GM23338 (cell line): ENCODE measurements around the gene PRRX1. TPM values are rescaled to one million over a fixed set of nuclear protein-coding genes. Genes with fewer than 3 reads are reported as not detected.

Experiments
- ATAC-seq: fragments of 200-7000 bp; cut with Tn5 transposase; 3 replicates; pipeline ENCODE4 v1.9.1; 2020
- DNase-seq: peaks from one replicate; pipeline ENCODE4 v3.0.0-alpha.2; 2015; ENCODE audit warnings: low spot score
- H2AFZ ChIP-seq: fragments of 200-600 bp; sonication (generic); 2 replicates; pipeline ENCODE4 v1.8.0; 2016; ENCODE audit warnings: antibody characterized with exemption, mild to moderate bottlenecking, moderate library complexity
- H3F3A ChIP-seq: fragments of 200-600 bp; sonication (generic); replicated peaks from 2 replicates; pipeline ENCODE4 v1.8.0; 2017; ENCODE audit warnings: antibody characterized with exemption, mixed run types, low read depth
- H3K27ac ChIP-seq: fragments of 200-600 bp; sonication (generic); 2 replicates; pipeline ENCODE4 v1.6.1; 2016; ENCODE audit warnings: low read depth
- H3K27me3 ChIP-seq: fragments of 200-600 bp; sonication (generic); 2 replicates; pipeline ENCODE4 v1.8.0; 2016; ENCODE audit warnings: mild to moderate bottlenecking, mixed run types, moderate library complexity; ENCODE audit not compliant: insufficient read depth
- H3K36me3 ChIP-seq: fragments of 200-600 bp; sonication (generic); 2 replicates; pipeline ENCODE4 v1.8.0; 2016; ENCODE audit warnings: mild to moderate bottlenecking; ENCODE audit not compliant: insufficient read depth
- H3K4me1 ChIP-seq: fragments of 200-600 bp; sonication (generic); 2 replicates; pipeline ENCODE4 v1.8.0; 2016; ENCODE audit warnings: mild to moderate bottlenecking, moderate library complexity; ENCODE audit not compliant: insufficient read depth
- H3K4me2 ChIP-seq: fragments of 200-600 bp; sonication (generic); 2 replicates; pipeline ENCODE4 v1.7.1; 2017; ENCODE audit warnings: mixed run types
- H3K4me3 ChIP-seq: fragments of 200-600 bp; sonication (generic); 2 replicates; pipeline ENCODE4 v1.6.1; 2016; ENCODE audit warnings: mixed run types
- H3K79me2 ChIP-seq: fragments of 200-600 bp; sonication (generic); replicated peaks from 2 replicates; pipeline ENCODE4 v1.8.0; 2017; ENCODE audit warnings: mild to moderate bottlenecking; ENCODE audit not compliant: insufficient read depth
- H3K9me2 ChIP-seq: fragments of 200-600 bp; sonication (generic); 2 replicates; pipeline ENCODE4 v1.8.0; 2017; ENCODE audit not compliant: insufficient read depth
- H4K20me1 ChIP-seq: fragments of 200-600 bp; sonication (generic); replicated peaks from 2 replicates; pipeline ENCODE4 v1.8.0; 2017; ENCODE audit warnings: mild to moderate bottlenecking; ENCODE audit not compliant: insufficient read depth
- H3K27ac Mint-ChIP-seq: 2 replicates; pipeline ENCODE4 v1.8.0; 2020; ENCODE audit warnings: inconsistent platforms, mild to moderate bottlenecking, moderate library complexity, mixed read lengths
- H3K27me3 Mint-ChIP-seq: 3 replicates; pipeline ENCODE4 v1.8.0; 2022; ENCODE audit warnings: low read depth, mild to moderate bottlenecking, moderate library complexity, mixed read lengths, inconsistent platforms; ENCODE audit not compliant: insufficient read depth, poor library complexity
- H3K36me3 Mint-ChIP-seq: 3 replicates; pipeline ENCODE4 v1.8.0; 2021; ENCODE audit warnings: low read depth, mild to moderate bottlenecking, inconsistent platforms, moderate library complexity, mixed read lengths
- H3K4me1 Mint-ChIP-seq: 3 replicates; pipeline ENCODE4 v1.8.0; 2020; ENCODE audit warnings: mild to moderate bottlenecking, inconsistent platforms, mixed read lengths
- H3K4me3 Mint-ChIP-seq: 3 replicates; pipeline ENCODE4 v1.8.0; 2021; ENCODE audit warnings: moderate library complexity, mild to moderate bottlenecking, inconsistent platforms, mixed read lengths
- H3K9me3 Mint-ChIP-seq: 3 replicates; pipeline ENCODE4 v1.8.0; 2020; ENCODE audit warnings: moderate library complexity, mild to moderate bottlenecking, inconsistent platforms, mixed read lengths
- CTCF ChIP-seq, 2 experiments: fragments of 200-600 bp in 1 of 2; sonication (generic) in 1 of 2; conservative IDR thresholded peaks; 2 replicates each; pipeline versions ENCODE4 v1.5.1 to v1.6.1; 2016 to 2017; ENCODE audit warnings: antibody characterized with exemption in 2 of 2, low read depth in 2 of 2, mild to moderate bottlenecking in 2 of 2, moderate library complexity in 1 of 2
- EZH2phosphoT487 ChIP-seq: fragments of 200-600 bp; sonication (generic); IDR thresholded peaks from one replicate; pipeline ENCODE4 v1.8.1; 2018; ENCODE audit warnings: antibody characterized with exemption; ENCODE audit not compliant: unreplicated experiment
- JUNB ChIP-seq: IDR thresholded peaks from one replicate; pipeline ENCODE4 v1.6.1; 2016; ENCODE audit warnings: antibody characterized with exemption; ENCODE audit not compliant: unreplicated experiment
- NANOG ChIP-seq: IDR thresholded peaks from 2 replicates; pipeline ENCODE4 v1.6.1; 2016; ENCODE audit warnings: antibody characterized with exemption, borderline replicate concordance
- POLR2AphosphoS5 ChIP-seq: IDR thresholded peaks from 2 replicates; pipeline ENCODE4 v1.6.1; 2016; ENCODE audit warnings: antibody characterized with exemption, low read depth
- REST ChIP-seq: IDR thresholded peaks from one replicate; pipeline ENCODE4 v1.6.1; 2018; ENCODE audit warnings: antibody characterized with exemption; ENCODE audit not compliant: unreplicated experiment
- ZNF331 ChIP-seq: fragments of 250-450 bp; sonication (Bioruptor Pico); IDR thresholded peaks from 2 replicates; pipeline ENCODE4 v1.5.0; 2020; ENCODE audit warnings: low read depth, mild to moderate bottlenecking, moderate library complexity
- polyA plus RNA-seq: library from polyadenylated mRNA; unstranded; fragments of >200 nt; fragmentation: Nextera tagmentation; extraction: Ambion mirVana; gene quantifications from 2 replicates; pipeline ENCODE4 v1.2.1, GENCODE V29; 2016
- total RNA-seq: library from RNA; depleted of rRNA; stranded (reverse); fragments of >200 nt; shearing (Covaris generic); gene quantifications from 2 replicates; pipeline ENCODE4 v1.2.3, GENCODE V29; 2014

Gene PRRX1
- total and polyA plus RNA-seq, 2 experiments from 2014 or later = 0.58 TPM; not detected in 1

- no peak for TF ChIP-seq REST
These were observed 6.6 kb upstream of the PRRX1 start (continued) for GRCh38 chr1:170657275-170657853.

GRCh38 chr1:170659399-170660035 is 4.4 kb upstream of the PRRX1 start:
- Histone ChIP-seq H2AFZ (no peak overlapping the region), H3K27me3 (peaks cover 71% of the 10 kb centered on the region), H3F3A (0 out of 2 replicates have a peak, but pooled peaks cover 5% of the 10 kb centered on the region), H3K4me3 (peak overlapping the region; percentile 79), H3K36me3 (no peaks in the 10 kb centered on the region; the same call in 1 of the 2 replicates), H3K27ac (no peak overlapping the region), H3K9me2 (no peaks in the 10 kb centered on the region), H3K4me2 (peak overlapping the region; percentile 85), H3K4me1 (peaks cover 45% of the 10 kb centered on the region), H4K20me1 (peaks cover 9% of the 10 kb centered on the region), H3K79me2 (no peaks in the 10 kb centered on the region)
- Mint-ChIP-seq H3K27me3 (peaks cover 72% of the 10 kb centered on the region), H3K36me3 (no peaks in the 10 kb centered on the region; the same call in 2 of the 3 replicates), H3K4me1 (peaks cover 26% of the 10 kb centered on the region), H3K9me3 (peaks cover 3% of the 10 kb centered on the region; the same call in 1 of the 3 replicates), H3K27ac (no peak overlapping the region), H3K4me3 (peak overlapping the region; percentile 79)
- TF ChIP-seq CTCF (conservative IDR thresholded peaks at IDR 0.05; ENCODE audit: low read depth in 2 of 2) (0 out of 4 replicates have a peak, but pooled peaks of 1 of the 2 experiments have one; percentile 6), POLR2AphosphoS5 (no peak), NANOG (no peak), ZNF331 (CRISPR knock-in tag) (no peak), JUNB (no peak), EZH2phosphoT487 (no peak)
- DNase-seq (peak; percentile 28), ATAC-seq (peak; percentile 7)
